WTC11 (cell line): ENCODE measurements around the gene TMEM169. TPM values are rescaled to one million over a fixed set of nuclear protein-coding genes. Genes with fewer than 3 reads are reported as not detected.

Experiments
- ATF2 ChIP-seq: sonication (generic); formaldehyde crosslinking; IDR thresholded peaks from 2 replicates; pipeline ENCODE4 v1.8.1; 2022; ENCODE audit warnings: low read depth, missing genetic modification reagents, borderline replicate concordance
- PRRX2 ChIP-seq: fragments of 250-450 bp; sonication (Bioruptor Pico); IDR thresholded peaks from 2 replicates; pipeline ENCODE4 v1.8.0; 2021; ENCODE audit warnings: mild to moderate bottlenecking
- total RNA-seq: library from RNA; stranded (reverse); gene quantifications from 3 replicates; pipeline ENCODE4 v1.2.3, GENCODE V29; 2021
- TF ChIP-seq, protein P1 (sequence below): sonication (generic); formaldehyde crosslinking; IDR thresholded peaks from 2 replicates; pipeline ENCODE4 v1.8.0; 2022; ENCODE audit warnings: missing genetic modification reagents

Gene TMEM169
- total RNA-seq, 1 experiment from 2014 or later, result 1.8 TPM

DNA sequence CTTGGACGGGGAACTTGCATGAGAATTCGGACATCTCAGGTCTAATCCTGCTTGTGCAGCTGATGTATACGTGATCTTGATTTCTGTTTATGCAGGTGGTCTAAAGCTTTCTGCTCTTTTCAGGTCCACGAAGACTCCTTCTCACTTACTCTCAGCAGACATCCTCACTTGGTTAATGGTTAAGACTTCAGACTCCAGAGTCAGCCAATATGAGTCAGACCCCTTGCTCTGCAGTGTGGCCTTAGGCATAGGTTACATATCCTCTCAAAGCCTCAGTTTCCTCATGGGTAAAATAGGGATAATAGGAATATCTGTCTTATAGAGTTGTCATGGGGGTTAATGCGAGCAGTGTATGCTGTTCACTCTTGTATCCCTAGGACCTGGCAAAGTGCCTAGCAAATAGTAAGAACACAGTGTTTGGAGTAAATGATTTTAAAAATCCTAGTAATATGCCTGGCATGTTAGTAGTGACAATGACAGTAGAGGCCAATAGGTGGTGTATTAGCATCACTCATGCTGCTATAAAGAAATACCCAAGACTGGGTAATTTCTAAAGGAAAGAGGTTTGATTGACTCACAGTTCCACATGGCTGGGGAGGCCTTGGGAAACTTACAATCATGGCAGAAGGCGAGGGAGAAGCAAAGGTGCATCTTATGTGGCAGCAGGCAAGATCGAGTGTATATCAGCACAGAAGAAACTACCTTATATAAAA, 69.8 kb downstream of the TMEM169 start (continued):
- no peak for TF ChIP-seq ATF2 (CRISPR knock-in tag)
- TF ChIP-seq PRRX2 (CRISPR knock-in tag), result no peak
- TF ChIP-seq, protein P1, sequence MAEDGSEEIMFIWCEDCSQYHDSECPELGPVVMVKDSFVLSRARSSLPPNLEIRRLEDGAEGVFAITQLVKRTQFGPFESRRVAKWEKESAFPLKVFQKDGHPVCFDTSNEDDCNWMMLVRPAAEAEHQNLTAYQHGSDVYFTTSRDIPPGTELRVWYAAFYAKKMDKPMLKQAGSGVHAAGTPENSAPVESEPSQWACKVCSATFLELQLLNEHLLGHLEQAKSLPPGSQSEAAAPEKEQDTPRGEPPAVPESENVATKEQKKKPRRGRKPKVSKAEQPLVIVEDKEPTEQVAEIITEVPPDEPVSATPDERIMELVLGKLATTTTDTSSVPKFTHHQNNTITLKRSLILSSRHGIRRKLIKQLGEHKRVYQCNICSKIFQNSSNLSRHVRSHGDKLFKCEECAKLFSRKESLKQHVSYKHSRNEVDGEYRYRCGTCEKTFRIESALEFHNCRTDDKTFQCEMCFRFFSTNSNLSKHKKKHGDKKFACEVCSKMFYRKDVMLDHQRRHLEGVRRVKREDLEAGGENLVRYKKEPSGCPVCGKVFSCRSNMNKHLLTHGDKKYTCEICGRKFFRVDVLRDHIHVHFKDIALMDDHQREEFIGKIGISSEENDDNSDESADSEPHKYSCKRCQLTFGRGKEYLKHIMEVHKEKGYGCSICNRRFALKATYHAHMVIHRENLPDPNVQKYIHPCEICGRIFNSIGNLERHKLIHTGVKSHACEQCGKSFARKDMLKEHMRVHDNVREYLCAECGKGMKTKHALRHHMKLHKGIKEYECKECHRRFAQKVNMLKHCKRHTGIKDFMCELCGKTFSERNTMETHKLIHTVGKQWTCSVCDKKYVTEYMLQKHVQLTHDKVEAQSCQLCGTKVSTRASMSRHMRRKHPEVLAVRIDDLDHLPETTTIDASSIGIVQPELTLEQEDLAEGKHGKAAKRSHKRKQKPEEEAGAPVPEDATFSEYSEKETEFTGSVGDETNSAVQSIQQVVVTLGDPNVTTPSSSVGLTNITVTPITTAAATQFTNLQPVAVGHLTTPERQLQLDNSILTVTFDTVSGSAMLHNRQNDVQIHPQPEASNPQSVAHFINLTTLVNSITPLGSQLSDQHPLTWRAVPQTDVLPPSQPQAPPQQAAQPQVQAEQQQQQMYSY (CRISPR knock-in tag), result no peak
- TF ChIP-seq, all 79 proteins: peak for 0

Other genes starting within 250 kb of the TMEM169 start
- gene MREG, start 68.4 kb upstream of the TMEM169 start, total RNA-seq, result 22.4 to 23.8 TPM (median 23.0 TPM) in 3 replicates
- gene PECR, start 110 bp upstream of the TMEM169 start, total RNA-seq, result 13.9 to 21.3 TPM (median 19.6 TPM) in 3 replicates
- 459 to 522 TPM (median 466 TPM) in 3 replicates for gene XRCC5, start 27.4 kb downstream of the TMEM169 start, total RNA-seq